CD4-positive, alpha-beta T cell treated with Interleukin-6 at 100 ng/mL for 8 hours (primary cell): Measurements from ENCODE around the gene CHID1.

Source experiments
- DNase-seq: peaks from one replicate; pipeline ENCODE4 v3.0.0-alpha.2; 2020; ENCODE audit warnings: mixed read lengths, low spot score

CHID1 gene

GRCh38 chr11:863910-864827 lies 46.4 kb downstream of the CHID1 start:
- DNase-seq: no peak

GRCh38 chr11:863023-863909 lies 47.3 kb downstream of the CHID1 start:
- no peak for DNase-seq

- no peak for DNase-seq
Observed at GRCh38 chr11:862696-863022, 48.0 kb downstream of the CHID1 start.

GRCh38 chr11:862081-862661 lies 48.4 kb downstream of the CHID1 start:
- no peak for DNase-seq

- DNase-seq: no peak
Observed at GRCh38 chr11:861105-861479, 49.5 kb downstream of the CHID1 start.

GRCh38 chr11:860234-861104 lies 50.1 kb downstream of the CHID1 start:
- no peak for DNase-seq

GRCh38 chr11:859394-860131 lies 51.0 kb downstream of the CHID1 start:
- DNase-seq: no peak

GRCh38 chr11:858762-859339 lies 51.8 kb downstream of the CHID1 start:
- DNase-seq: no peak

- no peak for DNase-seq
Observed at GRCh38 chr11:858053-858761, 52.4 kb downstream of the CHID1 start.

- DNase-seq: no peak
Observed at GRCh38 chr11:856397-856796, 54.2 kb downstream of the CHID1 start.

- no peak for DNase-seq
Observed at GRCh38 chr11:855796-856195, 54.8 kb downstream of the CHID1 start.

GRCh38 chr11:855330-855674 lies 55.3 kb downstream of the CHID1 start:
- DNase-seq: no peak

- no peak for DNase-seq
Observed at GRCh38 chr11:854601-855329, 55.8 kb downstream of the CHID1 start.

GRCh38 chr11:853682-854448 lies 56.7 kb downstream of the CHID1 start:
- DNase-seq: no peak

- DNase-seq: no peak
Observed at GRCh38 chr11:852762-853161, 57.8 kb downstream of the CHID1 start.

GRCh38 chr11:850775-851763 lies 59.5 kb downstream of the CHID1 start:
- DNase-seq: no peak
